ENCODE results near the gene RBCK1.
"Not testable (repeated sequence)": the region's sequence is repeated elsewhere in the genome, so short reads cannot be mapped to it uniquely, and the experiment has no call there.

The RBCK1 gene

DNA sequence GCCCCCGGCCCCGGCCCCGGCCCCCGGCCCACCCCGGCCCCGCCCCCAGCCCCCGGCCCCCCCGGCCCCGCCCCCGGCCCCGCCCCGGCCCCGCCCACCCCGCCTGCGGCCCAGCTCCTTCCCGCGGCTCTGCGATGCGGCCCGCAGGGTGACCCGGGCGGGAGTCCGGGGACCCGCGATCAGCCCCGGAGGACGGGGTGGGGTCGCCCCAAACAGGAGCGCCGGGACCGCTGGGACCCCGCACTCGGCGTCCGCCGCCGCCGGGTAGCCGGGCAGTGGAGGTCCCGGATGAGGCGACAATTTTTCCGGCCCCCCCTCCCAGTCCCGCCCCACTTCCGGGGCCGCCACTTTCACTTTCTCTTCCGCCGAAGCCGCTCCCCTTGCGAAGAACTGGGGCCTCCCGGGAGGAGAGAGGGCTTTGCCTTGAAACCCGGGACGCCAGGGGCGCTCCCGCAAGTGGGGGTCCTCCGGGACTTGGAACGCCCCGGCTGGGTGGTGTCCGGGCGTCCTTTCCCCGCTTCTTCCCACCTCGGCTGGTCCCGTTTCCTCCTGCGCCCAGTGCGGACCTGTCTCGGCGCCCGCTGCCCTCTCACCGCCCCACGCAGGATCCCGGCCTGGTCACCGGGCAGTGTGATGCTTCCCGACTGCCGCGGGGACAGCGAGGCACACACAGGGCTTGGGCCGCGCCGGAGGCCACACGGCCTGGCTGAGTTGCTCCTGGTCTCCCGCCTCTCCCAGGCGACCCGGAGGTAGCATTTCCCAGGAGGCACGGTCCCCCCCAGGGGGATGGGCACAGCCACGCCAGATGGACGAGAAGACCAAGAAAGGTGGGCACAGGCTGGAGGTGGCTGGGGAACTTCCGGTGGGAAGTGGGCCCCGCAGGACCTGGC, at the start of gene RBCK1:
TSS of gene RBCK1 (plus strand) at position 347 of the 890 bp plus-strand sequence. CDS start at position 806, 459 bp downstream.
- DNase-seq = peak; percentile 90
- ATAC-seq = peak; percentile 71

DNA sequence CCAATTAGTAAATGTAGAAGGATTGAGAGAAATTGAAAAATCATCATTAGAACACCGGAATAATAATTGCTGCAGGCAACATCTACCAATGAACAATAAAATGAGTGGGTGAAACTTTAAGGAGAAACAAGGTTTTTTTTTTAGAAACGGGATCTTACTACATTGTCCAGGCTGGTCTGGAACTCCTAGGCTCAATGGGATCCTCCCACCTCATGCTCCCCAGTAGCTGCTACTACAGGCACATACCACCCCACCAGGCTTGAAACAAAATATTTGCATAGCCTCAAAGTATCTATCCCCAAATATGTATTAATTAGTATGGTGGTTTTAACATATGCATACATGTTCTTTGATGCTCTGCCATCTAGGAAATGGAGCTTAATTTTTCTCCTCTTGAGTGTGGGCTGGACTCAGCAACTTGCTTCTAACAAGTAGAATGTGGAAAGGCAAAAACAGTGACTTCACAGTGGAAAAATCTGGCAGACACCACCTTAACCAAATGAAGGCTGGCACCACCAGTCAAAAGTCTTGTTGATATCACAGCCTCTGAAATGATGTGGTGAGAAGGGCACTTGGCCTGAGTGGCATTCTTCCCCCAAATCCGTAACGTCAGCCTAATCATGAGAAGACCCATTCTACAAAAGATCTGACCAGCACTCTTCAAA, 49.1 kb upstream of the RBCK1 start:
- ATAC-seq = no peak
- no peak for DNase-seq

- no peak for ATAC-seq
- DNase-seq = no peak
Measured at GRCh38 chr20:361561-361960, 46.5 kb upstream of the RBCK1 start.

- ATAC-seq (peak; percentile 75), DNase-seq (peak; percentile 65)
Measured at GRCh38 chr20:362271-363254, 45.5 kb upstream of the RBCK1 start.

- DNase-seq = no peak
Measured at GRCh38 chr20:363319-364078, 44.6 kb upstream of the RBCK1 start.

GRCh38 chr20:364905-365794, 42.9 kb upstream of the RBCK1 start:
- DNase-seq = no peak
- ATAC-seq = no peak

More at GRCh38 chr20:363319-364078, 44.6 kb upstream of the RBCK1 start:
- peak; percentile 19 for ATAC-seq

DNA sequence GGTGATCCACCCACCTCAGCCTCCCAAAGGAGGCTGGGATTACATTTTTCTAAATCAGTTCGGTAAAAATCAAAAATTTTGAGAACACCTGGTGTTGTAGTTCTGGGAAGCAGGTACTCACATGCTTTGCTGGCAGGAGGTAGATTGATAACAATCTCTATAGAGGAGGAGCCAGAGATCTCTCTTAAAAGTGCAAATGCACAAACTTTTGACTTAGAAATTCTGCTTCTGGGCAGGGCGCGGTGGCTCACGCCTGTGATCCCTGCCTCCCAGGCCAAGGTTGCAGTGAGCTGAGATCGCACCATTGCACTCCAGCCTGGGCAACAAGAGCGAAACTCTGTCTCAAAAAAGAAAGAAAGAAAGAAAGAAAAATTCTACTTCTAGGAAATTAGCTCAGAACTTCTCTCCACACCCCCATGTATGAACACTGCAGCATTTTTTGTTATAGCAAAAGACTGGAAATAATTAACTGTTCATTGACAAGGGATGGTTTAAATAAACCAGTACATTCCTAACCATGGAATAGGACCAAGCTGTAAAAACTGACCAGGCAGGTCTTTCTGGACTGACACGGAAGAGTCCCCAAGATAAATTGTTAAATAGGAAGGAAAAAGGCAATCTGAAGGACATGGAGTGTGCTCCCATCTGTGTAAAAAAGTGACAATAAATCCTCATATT, 41.9 kb upstream of the RBCK1 start:
- DNase-seq = no peak

GRCh38 chr20:366719-367485, 41.2 kb upstream of the RBCK1 start:
- no peak for ATAC-seq
- no peak for DNase-seq

More for the DNA sequence above, 41.9 kb upstream of the RBCK1 start:
- no peak for ATAC-seq

- DNase-seq (no peak), ATAC-seq (no peak)
Measured at GRCh38 chr20:367486-367887, 40.6 kb upstream of the RBCK1 start.

DNA sequence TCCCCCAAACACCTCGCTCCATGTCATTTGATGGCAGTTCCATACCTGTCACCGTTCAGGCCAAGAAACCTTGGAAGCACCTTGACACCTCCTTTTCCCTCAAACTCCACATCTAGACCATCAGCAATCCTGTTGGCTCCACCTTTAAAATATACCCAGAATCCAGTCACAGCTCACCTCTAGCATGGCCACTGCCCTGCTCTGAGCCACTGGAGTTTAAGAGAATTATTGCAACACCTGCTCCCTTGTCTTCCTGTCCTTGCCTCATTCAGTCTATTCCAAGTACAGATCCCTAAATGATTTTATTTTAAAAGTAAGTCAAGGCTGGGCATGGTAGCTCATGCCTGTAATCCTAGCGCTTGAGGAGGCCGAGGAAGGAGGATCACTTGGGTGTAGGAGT, 39.2 kb upstream of the RBCK1 start:
- DNase-seq = no peak
- ATAC-seq = no peak

- DNase-seq (no peak), ATAC-seq (no peak)
Measured at GRCh38 chr20:370151-370600, 37.9 kb upstream of the RBCK1 start.

- no peak for DNase-seq
- no peak for ATAC-seq
Measured at GRCh38 chr20:370977-371754, 36.9 kb upstream of the RBCK1 start.

DNA sequence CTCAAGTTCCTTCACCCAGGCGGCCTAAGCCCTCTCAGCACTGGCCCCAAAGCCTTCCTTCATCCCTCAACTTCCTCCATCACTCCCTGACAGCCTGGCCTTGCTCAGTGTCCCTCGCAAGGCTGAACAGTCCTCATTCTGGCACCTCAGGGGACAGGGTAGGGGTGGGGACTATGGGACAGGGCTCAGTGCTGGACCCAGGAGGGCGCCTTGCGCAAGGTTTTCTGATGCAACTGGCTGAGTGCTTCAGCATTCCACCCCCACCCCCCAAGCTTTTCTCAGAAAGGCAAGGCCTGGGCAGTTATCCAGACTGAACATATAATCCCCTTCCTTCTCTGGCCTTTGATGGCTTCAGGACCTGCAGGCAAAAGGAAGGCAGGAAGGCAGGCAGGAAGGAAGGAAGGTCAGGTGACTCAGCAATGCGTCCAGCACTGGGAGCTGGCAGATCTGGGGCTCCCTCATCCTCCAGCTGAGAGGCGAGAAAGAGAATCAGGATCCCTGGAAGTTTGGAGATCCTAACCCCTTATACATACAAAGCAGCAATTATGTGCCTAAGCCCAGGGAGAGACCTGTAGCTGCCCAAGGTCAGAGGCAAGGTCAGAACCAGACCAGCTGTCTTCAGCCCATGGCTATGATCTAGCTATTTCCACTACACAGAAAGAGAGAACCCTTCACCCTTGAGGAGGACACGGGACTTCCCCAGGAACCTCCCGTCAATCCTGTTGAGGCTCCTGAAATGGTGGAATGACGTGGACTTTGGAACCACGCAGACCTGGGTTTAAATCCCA, 36.1 kb upstream of the RBCK1 start:
- ATAC-seq (no peak), DNase-seq (no peak)

DNA sequence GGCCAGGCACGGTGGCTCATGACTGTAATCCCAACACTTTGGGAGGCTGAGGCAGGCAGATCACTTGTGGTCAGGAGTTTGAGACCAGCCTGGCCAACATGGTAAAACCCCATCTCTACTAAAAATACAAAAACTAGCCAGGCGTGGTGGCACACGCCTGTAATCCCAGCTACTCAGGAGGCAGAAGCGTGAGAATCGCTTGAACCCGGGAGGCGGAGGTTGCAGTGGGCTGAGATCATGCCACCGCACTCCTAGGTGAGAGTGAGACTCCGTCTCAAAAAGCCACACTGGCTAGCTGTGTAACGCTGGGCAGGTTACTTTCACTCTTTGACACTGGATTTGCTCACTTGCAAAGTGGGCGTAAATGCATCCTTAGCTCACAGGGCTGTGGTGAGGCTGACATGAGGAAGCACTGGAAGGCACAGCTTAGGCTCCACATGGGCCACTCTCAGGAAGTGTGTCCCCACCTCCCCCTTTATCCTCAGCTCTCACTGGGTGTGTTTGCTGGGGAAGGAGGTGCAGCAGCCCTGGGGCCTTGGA, 35.5 kb upstream of the RBCK1 start:
- peak; percentile 61 for ATAC-seq
- DNase-seq = not testable (repeated sequence)

DNA sequence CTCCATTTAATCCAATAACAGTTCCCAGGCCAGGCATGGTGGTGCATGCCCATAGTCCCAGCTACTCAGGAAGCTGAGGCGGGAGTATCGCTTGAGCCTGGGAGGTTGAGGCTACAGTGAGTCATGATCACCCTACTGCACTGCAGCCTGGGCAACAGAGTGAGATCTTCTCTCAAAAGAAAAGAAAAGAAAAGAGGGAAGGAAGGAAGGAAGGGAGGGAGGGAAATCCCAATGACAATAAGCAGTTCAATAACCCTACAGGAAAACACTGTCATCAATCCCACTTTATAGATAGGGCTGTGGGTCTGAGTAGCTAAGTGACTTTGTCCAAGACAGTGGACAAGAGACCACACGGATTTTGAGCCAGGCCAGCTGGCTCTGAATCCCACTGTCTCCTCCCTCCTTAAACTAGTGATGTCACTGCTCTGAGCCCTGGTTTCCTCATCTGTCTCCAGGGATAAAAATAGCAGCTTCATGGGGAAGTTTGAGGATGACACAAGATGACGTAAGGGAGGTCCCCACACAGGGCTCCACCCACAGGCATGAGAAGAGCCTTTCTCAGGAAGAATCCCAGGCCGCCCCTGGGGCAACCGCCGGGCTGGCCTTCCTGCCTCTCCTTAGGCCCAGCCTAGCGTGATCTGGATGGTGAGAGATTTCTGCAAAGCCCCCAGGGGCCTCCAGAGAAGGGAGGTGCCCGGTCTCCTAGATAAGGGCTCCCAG, 34.8 kb upstream of the RBCK1 start:
- DNase-seq (no peak), ATAC-seq (no peak)

GRCh38 chr20:375265-375889, 32.7 kb upstream of the RBCK1 start:
- ATAC-seq = no peak
- no peak for DNase-seq

Data from stimulated activated naive CD8-positive, alpha-beta T cell treated with anti-CD3 and anti-CD28 coated beads, Interleukin-15, Interleukin-2, amounts not matched to agents 100 U/mL and 50 U/mL, for 24 hours (primary cell).